HG03575 (cell line): ENCODE data around the gene PLXNB3.

Experiments
- ATAC-seq: cut with Tn5 transposase; IDR thresholded peaks from one replicate; pipeline ENCODE4 v1.9.1; 2021; ENCODE audit not compliant: unreplicated experiment, insufficient number of reproducible peaks, low FRiP score; ENCODE audit errors: extremely low read depth

The PLXNB3 gene

GRCh38 chrX:153781428-153782047, 17.5 kb downstream of the PLXNB3 start:
- no peak for ATAC-seq

- no peak for ATAC-seq
Measured at GRCh38 chrX:153782313-153782712, 18.3 kb downstream of the PLXNB3 start.

DNA sequence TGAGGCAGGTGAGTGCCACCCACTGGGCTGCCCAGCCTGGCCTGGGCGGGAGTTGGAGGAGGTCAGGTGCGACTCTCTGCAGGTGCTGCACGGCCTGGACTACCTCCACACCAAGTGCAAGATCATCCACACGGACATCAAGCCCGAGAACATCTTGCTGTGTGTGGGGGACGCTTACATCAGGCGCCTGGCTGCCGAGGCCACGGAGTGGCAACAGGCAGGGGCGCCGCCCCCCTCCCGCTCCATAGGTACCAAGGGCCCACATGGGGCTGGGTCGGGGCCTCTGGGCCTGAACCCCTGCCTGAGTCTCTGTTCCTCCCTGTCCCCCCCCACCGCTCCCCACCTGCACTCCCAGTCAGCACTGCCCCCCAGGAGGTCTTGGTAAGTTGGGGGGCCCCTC, 18.8 kb downstream of the PLXNB3 start:
- ATAC-seq: no peak

GRCh38 chrX:153783378-153784013, 19.4 kb downstream of the PLXNB3 start:
- ATAC-seq: no peak

DNA sequence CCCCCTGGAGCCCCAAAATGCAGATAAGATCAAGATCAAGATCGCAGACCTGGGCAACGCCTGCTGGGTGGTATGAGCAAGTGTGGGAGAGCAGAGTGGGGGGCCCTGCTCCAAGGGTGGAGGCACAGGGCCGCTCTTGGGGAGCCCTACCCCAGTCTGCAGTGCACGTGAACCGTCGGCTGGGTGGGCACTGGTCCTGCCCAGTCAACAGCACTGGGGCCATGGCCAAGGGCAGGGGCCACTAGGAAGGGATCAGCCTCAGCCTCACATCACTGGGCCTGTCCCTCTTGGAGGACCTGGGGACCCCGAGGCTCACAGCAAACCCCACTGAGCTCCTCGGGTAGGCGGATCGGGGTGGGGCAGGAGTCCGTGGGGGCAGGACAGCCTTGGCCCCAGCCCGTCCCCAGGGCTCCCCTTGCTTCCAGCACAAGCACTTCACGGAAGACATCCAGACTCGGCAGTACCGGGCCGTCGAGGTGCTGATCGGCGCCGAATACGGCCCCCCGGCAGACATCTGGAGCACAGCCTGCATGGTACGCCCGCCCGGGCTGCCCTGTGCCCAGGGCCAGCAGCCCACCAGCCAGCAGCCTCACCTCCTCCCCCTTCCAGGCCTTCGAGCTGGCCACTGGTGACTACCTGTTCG, 20.4 kb downstream of the PLXNB3 start:
- ATAC-seq: no peak

DNA sequence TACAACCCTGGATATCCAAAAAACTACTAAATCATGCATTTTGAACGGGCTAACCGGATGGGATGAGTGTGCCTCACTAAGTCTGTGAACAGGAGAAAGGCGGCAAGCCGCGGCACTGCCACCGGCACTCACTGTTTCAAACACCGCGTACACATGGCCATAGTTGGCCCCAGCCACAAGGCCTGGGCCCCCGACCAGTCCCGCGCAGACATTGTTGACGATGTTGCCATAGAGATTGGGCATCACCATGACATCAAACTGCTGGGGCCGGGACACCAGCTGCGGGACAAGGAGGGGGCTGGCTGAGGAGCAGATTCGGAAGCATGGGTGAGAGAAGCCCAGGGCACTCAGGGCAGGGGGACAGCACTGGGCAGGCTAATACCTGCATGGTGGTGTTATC, 22.6 kb downstream of the PLXNB3 start:
- ATAC-seq: no peak

GRCh38 chrX:153789654-153790053, 25.6 kb downstream of the PLXNB3 start:
- no peak for ATAC-seq

DNA sequence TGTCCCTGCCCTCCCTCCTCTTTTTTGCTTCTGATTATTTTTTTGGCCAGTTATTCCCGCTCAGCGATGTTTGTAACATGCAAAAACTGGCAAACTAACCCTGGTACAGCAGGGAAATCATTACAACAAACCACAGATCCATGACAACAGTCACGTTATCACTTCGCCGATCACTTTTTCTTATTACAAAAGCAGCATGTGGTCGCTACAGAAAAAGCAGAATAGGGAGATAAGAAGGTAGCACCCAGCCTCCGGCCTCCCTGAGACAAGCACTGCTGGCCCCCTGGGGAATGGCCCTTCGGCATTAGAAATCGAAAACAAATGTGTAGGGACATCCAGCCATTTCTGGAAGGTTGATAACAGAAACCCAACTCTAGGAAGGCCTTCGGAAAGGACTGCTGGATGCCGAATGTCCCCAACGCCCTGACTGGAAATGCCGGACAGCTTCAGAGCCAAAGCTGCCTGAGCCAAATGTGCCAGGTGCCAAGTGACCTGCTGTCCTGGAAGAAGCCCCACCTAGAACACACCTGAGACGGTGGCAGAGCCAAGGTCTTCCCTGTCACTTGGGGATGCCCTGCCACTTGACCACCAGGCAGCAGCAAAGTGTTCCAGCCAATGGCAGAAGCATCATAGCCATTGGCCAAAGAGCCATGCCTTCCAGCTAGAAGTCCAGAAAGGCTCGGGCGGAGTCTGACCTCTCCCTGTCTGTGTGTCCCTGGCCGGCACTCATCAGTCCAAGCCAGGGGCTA, 27.2 kb downstream of the PLXNB3 start:
- ATAC-seq: no peak

- no peak for ATAC-seq
Measured at GRCh38 chrX:153792368-153792767, 28.3 kb downstream of the PLXNB3 start.

- ATAC-seq: no peak
Measured at GRCh38 chrX:153793291-153793690, 29.2 kb downstream of the PLXNB3 start.

GRCh38 chrX:153794018-153794896, 30.2 kb downstream of the PLXNB3 start, which contains the start of the genes IDH3G and SSR4:
Gene IDH3G (minus strand): TSS chrX:153794375. CDS start chrX:153794326, 49 bp downstream.
Gene SSR4 (plus strand): TSS chrX:153794668. CDS start chrX:153794688, 20 bp downstream.
- ATAC-seq: peak; percentile 58

- no peak for ATAC-seq
Measured at GRCh38 chrX:153794897-153795816, 31.1 kb downstream of the PLXNB3 start.

- no peak for ATAC-seq
Measured at GRCh38 chrX:153797415-153798015, 33.5 kb downstream of the PLXNB3 start.

DNA sequence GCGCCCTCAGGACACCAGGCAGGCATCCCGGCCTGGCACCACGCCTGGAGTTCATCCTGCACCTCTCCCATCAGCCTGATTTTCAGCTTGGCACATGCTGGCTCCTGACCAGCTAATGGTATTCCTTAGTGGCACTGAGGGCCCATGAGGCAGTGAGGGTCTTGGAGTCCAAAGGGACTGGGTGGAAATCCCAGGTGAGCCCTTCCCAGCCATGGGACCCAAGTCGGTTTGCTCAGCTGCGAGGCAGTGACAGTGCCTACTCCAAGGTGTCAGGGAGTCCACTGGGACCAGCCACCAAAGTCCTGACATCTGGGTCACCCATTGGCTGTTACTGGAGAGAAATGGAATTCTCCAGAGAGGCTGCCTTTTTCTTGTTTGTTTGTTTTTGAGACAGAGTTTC, 35.3 kb downstream of the PLXNB3 start:
- ATAC-seq: no peak

DNA sequence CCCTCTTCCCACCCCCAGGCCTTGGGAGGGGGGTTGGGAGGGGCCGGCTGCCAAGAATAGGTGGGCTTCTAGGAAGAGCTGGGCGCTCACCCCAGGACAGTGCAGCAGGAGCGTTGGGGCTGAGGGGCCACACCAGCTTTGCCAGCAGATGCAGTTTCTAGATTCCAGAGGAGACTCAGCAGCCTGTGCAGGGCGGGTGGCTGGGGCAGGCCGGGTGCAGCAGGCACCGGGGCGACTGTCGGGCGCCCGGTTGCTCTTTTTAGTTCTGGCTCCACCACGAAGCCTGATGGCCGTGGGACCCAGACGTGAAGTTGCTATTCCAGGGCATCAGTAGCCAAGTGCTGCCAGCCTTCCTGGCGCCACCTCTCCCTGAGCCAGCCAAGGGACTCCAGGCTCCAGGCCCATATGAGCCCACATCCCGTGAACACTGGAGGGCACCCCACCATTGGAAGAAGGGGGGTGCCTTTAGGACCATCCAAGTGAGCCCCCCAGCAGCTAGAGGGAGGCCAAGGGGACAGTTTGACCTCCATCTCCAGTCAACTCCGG, 36.2 kb downstream of the PLXNB3 start:
- no peak for ATAC-seq

- no peak for ATAC-seq
Measured at GRCh38 chrX:153800746-153801145, 36.7 kb downstream of the PLXNB3 start.

DNA sequence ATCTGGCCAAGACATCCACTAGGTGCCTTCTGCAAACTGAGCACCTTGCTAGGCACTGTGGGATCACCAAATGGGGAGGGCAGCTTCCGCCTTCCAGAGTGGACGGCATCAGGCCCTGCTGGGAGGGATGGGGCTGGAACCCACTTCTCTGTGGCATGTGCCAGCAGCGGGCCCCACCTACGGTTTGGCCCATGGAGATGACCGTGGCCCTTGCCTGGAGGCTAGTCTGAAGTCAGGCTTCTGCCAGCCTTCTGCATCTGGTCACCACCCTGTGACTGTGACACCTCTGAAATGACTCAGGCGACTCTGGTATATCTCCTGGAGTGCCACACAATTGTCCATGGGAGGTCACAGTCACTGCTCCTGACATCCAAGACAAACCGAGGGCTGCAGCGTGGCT, 37.6 kb downstream of the PLXNB3 start:
- ATAC-seq: no peak
